ENCODE results near the gene MUC20. TPM values are rescaled to one million over a fixed set of nuclear protein-coding genes. Genes with fewer than 3 reads are reported as not detected.
"Not testable (repeated sequence)": the region's sequence is repeated elsewhere in the genome, so short reads cannot be mapped to it uniquely, and the experiment has no call there.

MUC20 gene
- polyA plus RNA-seq, 1 donor (not counting 4 experiments of a cell fraction or from before 2014, with no cell fraction given), result 0.21 TPM

DNA sequence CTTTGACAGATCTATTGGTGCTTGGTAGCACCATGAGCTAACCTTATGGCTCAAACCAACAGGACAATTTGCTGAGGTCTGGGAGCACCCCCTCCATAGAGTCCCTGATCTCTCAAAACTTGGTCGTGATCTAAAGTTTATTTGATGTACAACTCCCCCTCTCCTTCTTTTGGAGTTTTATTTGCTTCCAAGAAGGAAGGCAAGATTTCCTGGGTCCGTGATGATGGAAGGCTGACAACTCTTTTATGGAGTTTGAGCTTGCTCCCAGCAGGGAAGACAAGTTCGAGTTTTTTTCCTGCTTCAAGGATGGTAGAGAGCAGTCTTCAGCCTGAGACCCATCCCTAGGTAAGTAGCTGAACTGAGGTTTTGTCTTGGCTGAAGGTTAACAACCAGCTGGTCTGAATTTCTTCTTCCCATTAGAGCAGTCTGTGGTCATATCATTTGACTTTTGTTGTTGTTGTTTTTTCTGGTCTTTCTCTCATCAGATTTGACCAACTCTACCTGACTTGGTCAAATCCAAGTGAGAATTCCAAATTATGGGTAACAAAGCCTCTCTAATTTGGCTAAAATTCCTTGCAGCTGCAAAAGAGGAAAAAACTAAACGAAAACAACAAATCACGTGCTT is 2.8 kb upstream of the MUC20 start:
- no peaks in the 10 kb centered on the region for H4K20me1 ChIP-seq (ENCODE audit: control insufficient read depth, extremely low read depth, insufficient read depth, low read length)
- H3K4me3 ChIP-seq (ENCODE audit: control insufficient read depth in 2 of 3, extremely low read depth in 1 of 3, insufficient read depth in 2 of 3, low read depth in 1 of 3, low read length in 3 of 3), result no peak overlapping the region
- no peaks in the 10 kb centered on the region for H3K79me2 ChIP-seq (ENCODE audit: control insufficient read depth, insufficient read depth, low read length)
- H3K36me3 ChIP-seq (ENCODE audit: control insufficient read depth in 2 of 2, extremely low read depth in 1 of 2, insufficient read depth in 2 of 2, low read length in 2 of 2), result no peaks in the 10 kb centered on the region
- no peaks in the 10 kb centered on the region for H3K9me3 ChIP-seq (ENCODE audit: control insufficient read depth, low read depth, low read length)
- no peak overlapping the region for H3K9ac ChIP-seq (ENCODE audit: control insufficient read depth, extremely low read depth, insufficient read depth, low read length)
- H2AFZ ChIP-seq (ENCODE audit: control insufficient read depth, low read length), result no peak overlapping the region
- no peak overlapping the region for H3K4me2 ChIP-seq (ENCODE audit: control insufficient read depth, extremely low read depth, insufficient read depth, low read depth, low read length)
- no peak overlapping the region for H3K27ac ChIP-seq (ENCODE audit: control insufficient read depth, insufficient read depth, low read length)
- DNase-seq (ENCODE audit: low read depth, low spot score), result no peak
- dilution Hi-C loops (cut with MboI; ENCODE audit: extremely low pct_ligation_motif_present, low sequenced_read_pairs), result no loop called here
- no peak for TF ChIP-seq EZH2 (IDR thresholded peaks at IDR 0.05; ENCODE audit: low read length)
- TF ChIP-seq, protein P1, sequence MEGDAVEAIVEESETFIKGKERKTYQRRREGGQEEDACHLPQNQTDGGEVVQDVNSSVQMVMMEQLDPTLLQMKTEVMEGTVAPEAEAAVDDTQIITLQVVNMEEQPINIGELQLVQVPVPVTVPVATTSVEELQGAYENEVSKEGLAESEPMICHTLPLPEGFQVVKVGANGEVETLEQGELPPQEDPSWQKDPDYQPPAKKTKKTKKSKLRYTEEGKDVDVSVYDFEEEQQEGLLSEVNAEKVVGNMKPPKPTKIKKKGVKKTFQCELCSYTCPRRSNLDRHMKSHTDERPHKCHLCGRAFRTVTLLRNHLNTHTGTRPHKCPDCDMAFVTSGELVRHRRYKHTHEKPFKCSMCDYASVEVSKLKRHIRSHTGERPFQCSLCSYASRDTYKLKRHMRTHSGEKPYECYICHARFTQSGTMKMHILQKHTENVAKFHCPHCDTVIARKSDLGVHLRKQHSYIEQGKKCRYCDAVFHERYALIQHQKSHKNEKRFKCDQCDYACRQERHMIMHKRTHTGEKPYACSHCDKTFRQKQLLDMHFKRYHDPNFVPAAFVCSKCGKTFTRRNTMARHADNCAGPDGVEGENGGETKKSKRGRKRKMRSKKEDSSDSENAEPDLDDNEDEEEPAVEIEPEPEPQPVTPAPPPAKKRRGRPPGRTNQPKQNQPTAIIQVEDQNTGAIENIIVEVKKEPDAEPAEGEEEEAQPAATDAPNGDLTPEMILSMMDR (optimal IDR thresholded peaks at IDR 0.05 in 1 of 3, IDR thresholded peaks at IDR 0.05 in 1 of 3, conservative IDR thresholded peaks at IDR 0.05 in 1 of 3; ENCODE audit: extremely low read depth in 1 of 3, insufficient read depth in 2 of 3, low read length in 3 of 3), result no peak
- no peaks in the 10 kb centered on the region for H3K9me1 ChIP-seq (ENCODE audit: control insufficient read depth, extremely low read depth, insufficient read depth, low read length)
- no peak for FAIRE-seq
- peaks cover 21% of the 10 kb centered on the region for H3K27me3 ChIP-seq (ENCODE audit: control insufficient read depth, extremely low read depth, insufficient read depth, low read length)
- H3K4me1 ChIP-seq (ENCODE audit: control insufficient read depth, extremely low read depth, insufficient read depth, low read length), result peaks cover 7% of the 10 kb centered on the region

DNA sequence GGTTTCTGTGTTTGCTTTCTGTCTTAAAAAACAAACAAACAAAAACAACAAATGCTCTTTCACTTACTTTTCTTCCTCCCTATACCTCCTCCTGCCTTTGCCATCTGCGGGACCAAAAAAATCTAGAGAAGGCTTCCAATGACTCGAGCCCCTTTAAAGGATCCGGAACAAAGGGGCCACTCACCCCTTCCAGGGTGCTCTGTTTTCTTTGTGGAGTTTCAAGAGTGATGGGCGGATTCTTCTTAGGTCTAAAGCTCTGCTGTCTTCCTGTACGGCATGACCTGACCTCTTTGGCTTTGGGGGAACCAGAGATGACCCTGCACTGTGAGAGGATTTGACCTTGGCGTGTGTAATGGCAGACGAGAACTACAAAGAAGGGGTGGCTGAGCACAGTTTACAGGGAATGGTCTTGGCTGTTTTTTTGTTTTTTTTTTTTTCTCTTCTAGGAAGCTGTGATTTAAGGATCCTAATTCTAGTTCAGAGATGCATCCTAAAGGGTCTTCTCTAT is 2.2 kb upstream of the MUC20 start:
- H3K9me3 ChIP-seq (ENCODE audit: control insufficient read depth, low read depth, low read length), result no peaks in the 10 kb centered on the region
- H3K79me2 ChIP-seq (ENCODE audit: control insufficient read depth, insufficient read depth, low read length), result no peaks in the 10 kb centered on the region
- FAIRE-seq (no peak), DNase-seq (ENCODE audit: low read depth, low spot score) (no peak)
- H3K27ac ChIP-seq (ENCODE audit: control insufficient read depth, insufficient read depth, low read length), result no peak overlapping the region
- no peaks in the 10 kb centered on the region for H3K9me1 ChIP-seq (ENCODE audit: control insufficient read depth, extremely low read depth, insufficient read depth, low read length)
- no peaks in the 10 kb centered on the region for H4K20me1 ChIP-seq (ENCODE audit: control insufficient read depth, extremely low read depth, insufficient read depth, low read length)
- no peaks in the 10 kb centered on the region for H3K36me3 ChIP-seq (ENCODE audit: control insufficient read depth in 2 of 2, extremely low read depth in 1 of 2, insufficient read depth in 2 of 2, low read length in 2 of 2)
- no peak overlapping the region for H3K4me3 ChIP-seq (ENCODE audit: control insufficient read depth in 2 of 3, extremely low read depth in 1 of 3, insufficient read depth in 2 of 3, low read depth in 1 of 3, low read length in 3 of 3)
- H3K27me3 ChIP-seq (ENCODE audit: control insufficient read depth, extremely low read depth, insufficient read depth, low read length), result peaks cover 21% of the 10 kb centered on the region
- dilution Hi-C loops (cut with MboI; ENCODE audit: extremely low pct_ligation_motif_present, low sequenced_read_pairs), result no loop called here
- no peak overlapping the region for H2AFZ ChIP-seq (ENCODE audit: control insufficient read depth, low read length)
- H3K9ac ChIP-seq (ENCODE audit: control insufficient read depth, extremely low read depth, insufficient read depth, low read length), result no peak overlapping the region
- no peak overlapping the region for H3K4me2 ChIP-seq (ENCODE audit: control insufficient read depth, extremely low read depth, insufficient read depth, low read depth, low read length)
- peaks cover 7% of the 10 kb centered on the region for H3K4me1 ChIP-seq (ENCODE audit: control insufficient read depth, extremely low read depth, insufficient read depth, low read length)
- TF ChIP-seq, protein P1 (optimal IDR thresholded peaks at IDR 0.05 in 1 of 3, IDR thresholded peaks at IDR 0.05 in 1 of 3, conservative IDR thresholded peaks at IDR 0.05 in 1 of 3; ENCODE audit: extremely low read depth in 1 of 3, insufficient read depth in 2 of 3, low read length in 3 of 3), result no peak
- TF ChIP-seq EZH2 (IDR thresholded peaks at IDR 0.05; ENCODE audit: low read length), result no peak

DNA sequence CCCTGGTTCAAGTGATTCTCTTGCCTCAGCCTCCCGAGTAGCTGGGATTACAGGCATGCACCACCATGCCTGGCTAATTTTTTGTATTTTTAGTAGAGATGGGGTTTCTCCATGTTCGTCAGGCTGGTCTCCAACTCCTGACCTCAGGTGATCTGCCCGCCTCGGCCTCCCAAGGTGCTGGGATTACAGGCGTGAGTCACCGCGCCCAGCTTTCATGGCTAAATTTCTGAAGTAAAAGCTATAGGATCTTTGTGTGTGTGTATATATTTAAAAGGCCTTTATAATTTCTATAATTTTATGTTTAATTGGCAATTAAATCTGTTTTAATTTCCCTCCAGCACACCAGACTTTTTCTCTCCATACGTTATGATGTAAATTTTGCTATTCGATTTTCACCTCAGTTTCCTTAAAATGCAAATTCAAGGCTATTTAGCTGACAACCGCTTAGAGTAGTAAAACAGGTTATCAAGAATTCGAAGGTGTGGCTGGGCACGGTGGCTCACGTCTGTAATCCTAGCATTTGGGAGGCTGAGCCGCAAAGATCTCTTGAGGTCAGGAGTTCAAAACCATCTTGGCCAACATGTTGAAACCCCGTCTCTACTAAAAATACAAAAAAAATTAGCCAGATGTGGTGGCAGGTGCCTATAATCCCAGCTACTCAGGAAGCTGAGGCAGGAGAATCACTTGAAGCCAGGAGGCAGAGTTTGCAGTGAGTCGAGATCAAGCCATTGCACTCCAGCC is 1.1 kb upstream of the MUC20 start:
- H3K9me1 ChIP-seq (ENCODE audit: control insufficient read depth, extremely low read depth, insufficient read depth, low read length); H4K20me1 ChIP-seq (ENCODE audit: control insufficient read depth, extremely low read depth, insufficient read depth, low read length); FAIRE-seq; H3K9me3 ChIP-seq (ENCODE audit: control insufficient read depth, low read depth, low read length); H2AFZ ChIP-seq (ENCODE audit: control insufficient read depth, low read length); H3K27ac ChIP-seq (ENCODE audit: control insufficient read depth, insufficient read depth, low read length); H3K36me3 ChIP-seq (ENCODE audit: control insufficient read depth in 2 of 2, extremely low read depth in 1 of 2, insufficient read depth in 2 of 2, low read length in 2 of 2); DNase-seq (ENCODE audit: low read depth, low spot score); H3K4me1 ChIP-seq (ENCODE audit: control insufficient read depth, extremely low read depth, insufficient read depth, low read length); H3K4me2 ChIP-seq (ENCODE audit: control insufficient read depth, extremely low read depth, insufficient read depth, low read depth, low read length); H3K4me3 ChIP-seq (ENCODE audit: control insufficient read depth in 2 of 3, extremely low read depth in 1 of 3, insufficient read depth in 2 of 3, low read depth in 1 of 3, low read length in 3 of 3); H3K9ac ChIP-seq (ENCODE audit: control insufficient read depth, extremely low read depth, insufficient read depth, low read length); H3K79me2 ChIP-seq (ENCODE audit: control insufficient read depth, insufficient read depth, low read length); dilution Hi-C loops (cut with MboI; ENCODE audit: extremely low pct_ligation_motif_present, low sequenced_read_pairs): not testable (repeated sequence)
- H3K27me3 ChIP-seq (ENCODE audit: control insufficient read depth, extremely low read depth, insufficient read depth, low read length), result peaks cover 21% of the 10 kb centered on the region

All from keratinocyte (primary cell).